OCI-LY1 (cell line): ENCODE data around the gene IPP.

ENCODE experiments used
- H2AFZ ChIP-seq: fragments of 200-600 bp; sonication (generic), shearing (Covaris generic); 2 replicates; pipeline ENCODE4 v1.6.0; 2014; ENCODE audit warnings: antibody characterized with exemption, mild to moderate bottlenecking, low read length
- H3F3A ChIP-seq: fragments of 200-600 bp; sonication (generic), shearing (Covaris generic); 2 replicates; pipeline ENCODE4 v1.6.0; 2014; ENCODE audit warnings: mild to moderate bottlenecking, antibody characterized with exemption, low read length, moderate library complexity; ENCODE audit not compliant: insufficient read depth
- H3K27ac ChIP-seq: fragments of 200-600 bp; sonication (generic); 2 replicates; pipeline ENCODE4 v1.5.1; 2014; ENCODE audit warnings: low read length, mixed run types, mild to moderate bottlenecking, low read depth; ENCODE audit not compliant: poor library complexity, severe bottlenecking
- H3K27me3 ChIP-seq: fragments of 200-600 bp; sonication (generic); 2 replicates; pipeline ENCODE4 v1.6.0; 2014; ENCODE audit warnings: antibody characterized with exemption, mild to moderate bottlenecking, low read length, moderate library complexity; ENCODE audit not compliant: insufficient read depth
- H3K36me3 ChIP-seq: fragments of 200-600 bp; sonication (generic); 2 replicates; pipeline ENCODE4 v1.6.1; 2014; ENCODE audit warnings: mild to moderate bottlenecking, antibody characterized with exemption, low read length, moderate library complexity, mixed read lengths; ENCODE audit not compliant: insufficient read depth
- H3K4me1 ChIP-seq: fragments of 200-600 bp; sonication (generic); 2 replicates; pipeline ENCODE4 v1.5.1; 2014; ENCODE audit warnings: mild to moderate bottlenecking, low read length, moderate library complexity; ENCODE audit not compliant: insufficient read depth, severe bottlenecking
- H3K4me2 ChIP-seq: fragments of 200-600 bp; sonication (generic), shearing (Covaris generic); 2 replicates; pipeline ENCODE4 v1.6.1; 2014; ENCODE audit warnings: low read length
- H3K4me3 ChIP-seq: fragments of 200-600 bp; sonication (generic); 2 replicates; pipeline ENCODE4 v1.5.1; 2014; ENCODE audit warnings: low read length, low read depth, mild to moderate bottlenecking, mixed read lengths; ENCODE audit not compliant: poor library complexity, severe bottlenecking
- H3K79me2 ChIP-seq: fragments of 200-600 bp; shearing (Covaris generic); 2 replicates; pipeline ENCODE4 v1.6.1; 2016; ENCODE audit warnings: mixed run types, low read length, mixed read lengths; ENCODE audit not compliant: insufficient read depth
- H3K9ac ChIP-seq: fragments of 200-600 bp; sonication (generic), shearing (Covaris generic); 2 replicates; pipeline ENCODE4 v1.6.1; 2014; ENCODE audit warnings: mild to moderate bottlenecking, low read length, mixed read lengths
- H3K9me2 ChIP-seq: fragments of 200-600 bp; sonication (generic), shearing (Covaris generic); 2 replicates; pipeline ENCODE4 v1.6.1; 2014; ENCODE audit warnings: low read depth, mild to moderate bottlenecking, low read length, mixed read lengths
- H3K9me3 ChIP-seq: fragments of 200-600 bp; shearing (Covaris generic); 2 replicates; pipeline ENCODE4 v1.6.1; 2014; ENCODE audit warnings: low read length, mixed read lengths
- H4K20me1 ChIP-seq: fragments of 200-600 bp; sonication (generic), shearing (Covaris generic); 2 replicates; pipeline ENCODE4 v1.6.0; 2016; ENCODE audit warnings: mild to moderate bottlenecking, low read length; ENCODE audit not compliant: insufficient read depth
- EZH2 ChIP-seq: fragments of 200-600 bp; sonication (generic), shearing (Covaris generic); IDR thresholded peaks from 2 replicates; pipeline ENCODE4 v1.8.0; 2017; ENCODE audit warnings: borderline replicate concordance, mixed run types, mild to moderate bottlenecking, antibody characterized with exemption, low read length, moderate library complexity, mixed read lengths
- TF ChIP-seq, protein P1 (sequence below): fragments of 200-600 bp; sonication (generic), shearing (Covaris generic); IDR thresholded peaks from 2 replicates; pipeline ENCODE4 v1.5.1; 2017; ENCODE audit warnings: mild to moderate bottlenecking, antibody characterized with exemption, low read length, moderate library complexity, mixed read lengths

Gene IPP

DNA sequence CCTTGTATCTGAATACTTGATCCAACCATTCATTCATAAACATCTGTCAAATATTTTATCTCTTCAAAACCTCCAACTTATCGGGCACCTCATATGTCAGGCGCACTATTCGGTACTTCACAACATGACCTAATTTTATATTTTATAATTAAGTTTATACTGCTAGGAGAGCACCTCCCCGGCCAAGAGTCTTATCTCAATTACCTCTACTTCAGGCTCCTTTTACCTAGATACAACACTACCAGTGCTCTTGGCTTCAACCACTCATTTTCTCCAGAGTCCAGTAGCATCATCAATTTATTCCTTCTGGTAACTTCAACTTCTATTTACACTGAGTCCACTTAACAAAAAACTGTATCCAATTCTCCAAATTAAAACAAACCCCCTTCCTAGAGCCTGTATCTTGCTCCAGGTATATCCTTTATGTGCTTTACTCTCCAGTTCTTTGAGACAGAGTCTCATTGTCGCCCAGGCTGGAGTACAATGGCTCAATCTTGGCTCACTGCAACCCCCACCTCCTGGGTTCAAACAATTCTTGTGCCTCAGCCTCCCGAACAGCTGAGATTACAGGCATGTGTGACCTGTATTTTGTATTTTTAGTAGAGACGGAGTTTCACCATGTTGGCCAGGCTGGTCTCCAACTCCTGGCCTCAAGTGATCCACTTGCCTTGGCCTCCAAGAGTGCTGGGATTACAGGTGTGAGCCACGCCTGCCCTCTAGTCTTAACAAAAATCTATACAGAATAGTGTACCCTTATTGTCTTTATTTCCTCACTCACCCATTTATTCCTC, 82.9 kb downstream of the IPP start:
- H3K27me3 ChIP-seq, result no peaks in the 10 kb centered on the region
- H3K79me2 ChIP-seq, result peaks cover 99% of the 10 kb centered on the region
- H3K4me2 ChIP-seq, result no peak overlapping the region
- peaks cover 7% of the 10 kb centered on the region for H3K4me1 ChIP-seq
- TF ChIP-seq EZH2, result no peak
- TF ChIP-seq, protein P1, sequence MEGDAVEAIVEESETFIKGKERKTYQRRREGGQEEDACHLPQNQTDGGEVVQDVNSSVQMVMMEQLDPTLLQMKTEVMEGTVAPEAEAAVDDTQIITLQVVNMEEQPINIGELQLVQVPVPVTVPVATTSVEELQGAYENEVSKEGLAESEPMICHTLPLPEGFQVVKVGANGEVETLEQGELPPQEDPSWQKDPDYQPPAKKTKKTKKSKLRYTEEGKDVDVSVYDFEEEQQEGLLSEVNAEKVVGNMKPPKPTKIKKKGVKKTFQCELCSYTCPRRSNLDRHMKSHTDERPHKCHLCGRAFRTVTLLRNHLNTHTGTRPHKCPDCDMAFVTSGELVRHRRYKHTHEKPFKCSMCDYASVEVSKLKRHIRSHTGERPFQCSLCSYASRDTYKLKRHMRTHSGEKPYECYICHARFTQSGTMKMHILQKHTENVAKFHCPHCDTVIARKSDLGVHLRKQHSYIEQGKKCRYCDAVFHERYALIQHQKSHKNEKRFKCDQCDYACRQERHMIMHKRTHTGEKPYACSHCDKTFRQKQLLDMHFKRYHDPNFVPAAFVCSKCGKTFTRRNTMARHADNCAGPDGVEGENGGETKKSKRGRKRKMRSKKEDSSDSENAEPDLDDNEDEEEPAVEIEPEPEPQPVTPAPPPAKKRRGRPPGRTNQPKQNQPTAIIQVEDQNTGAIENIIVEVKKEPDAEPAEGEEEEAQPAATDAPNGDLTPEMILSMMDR, result no peak
- no peaks in the 10 kb centered on the region; the same call in 1 of the 2 replicates for H4K20me1 ChIP-seq
- no peak overlapping the region for H3K27ac ChIP-seq
- H3F3A ChIP-seq, result no peaks in the 10 kb centered on the region
- peaks cover 27% of the 10 kb centered on the region for H3K36me3 ChIP-seq
- no peak overlapping the region for H3K9ac ChIP-seq
- no peaks in the 10 kb centered on the region for H3K9me3 ChIP-seq
- no peak overlapping the region for H2AFZ ChIP-seq
- no peak overlapping the region for H3K4me3 ChIP-seq
- H3K9me2 ChIP-seq, result no peaks in the 10 kb centered on the region

DNA sequence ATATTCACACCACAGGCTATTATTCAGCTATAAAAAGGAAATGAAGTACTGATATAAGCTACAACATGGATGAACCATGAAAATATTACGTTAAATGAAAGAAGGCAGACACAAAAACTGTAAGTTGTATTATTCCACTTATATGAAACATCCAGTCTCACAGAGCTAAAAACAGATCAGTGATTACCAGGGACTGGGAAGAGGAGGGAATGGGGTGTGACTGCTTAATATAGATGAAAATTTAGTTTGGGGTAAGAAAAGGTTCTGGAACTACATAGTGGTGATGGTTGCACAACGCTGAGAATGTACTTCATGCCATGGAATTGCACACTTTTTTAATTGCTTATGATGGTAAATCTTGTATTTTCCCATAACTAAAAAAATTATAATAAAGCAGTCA, 83.6 kb downstream of the IPP start:
- Histone ChIP-seq H2AFZ (no peak overlapping the region), H3K4me2 (no peak overlapping the region), H3K27me3 (no peaks in the 10 kb centered on the region), H3K9me2 (no peaks in the 10 kb centered on the region), H4K20me1 (no peaks in the 10 kb centered on the region; the same call in 1 of the 2 replicates), H3K79me2 (peaks cover 99% of the 10 kb centered on the region), H3K9me3 (no peaks in the 10 kb centered on the region), H3K27ac (no peak overlapping the region), H3K36me3 (peaks cover 27% of the 10 kb centered on the region), H3K4me1 (peaks cover 7% of the 10 kb centered on the region), H3F3A (no peaks in the 10 kb centered on the region), H3K9ac (no peak overlapping the region), H3K4me3 (no peak overlapping the region)
- TF ChIP-seq EZH2, result no peak
- TF ChIP-seq, protein P1, result no peak

DNA sequence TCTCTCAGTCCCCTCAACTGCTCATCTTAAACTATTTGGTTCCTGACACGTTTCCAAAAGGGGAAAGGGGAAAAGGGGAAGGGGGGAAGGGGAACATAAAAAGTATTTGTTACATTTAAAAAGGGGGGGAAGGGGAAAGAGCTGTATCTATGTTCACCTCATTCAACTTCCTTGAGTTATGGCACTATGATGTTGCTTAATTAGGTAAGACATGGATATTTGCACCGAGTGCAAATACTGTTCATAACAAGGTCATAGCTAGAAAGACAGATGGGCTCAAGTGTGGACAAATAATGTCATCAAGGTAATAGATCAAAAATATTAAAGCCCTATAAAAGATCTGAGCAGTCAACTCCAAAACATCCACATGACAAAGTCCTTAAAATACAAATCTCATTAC, 90.1 kb downstream of the IPP start:
- Histone ChIP-seq H3K36me3 (peaks cover 72% of the 10 kb centered on the region), H3K4me1 (no peaks in the 10 kb centered on the region), H4K20me1 (no peaks in the 10 kb centered on the region; the same call in 1 of the 2 replicates), H3K27me3 (no peaks in the 10 kb centered on the region), H3K9ac (no peak overlapping the region), H3K9me2 (no peaks in the 10 kb centered on the region), H3K9me3 (no peaks in the 10 kb centered on the region), H3F3A (no peaks in the 10 kb centered on the region), H3K4me2 (no peak overlapping the region), H2AFZ (no peak overlapping the region), H3K27ac (no peak overlapping the region), H3K4me3 (no peak overlapping the region), H3K79me2 (peaks cover 47% of the 10 kb centered on the region)
- TF ChIP-seq, protein P1, result no peak
- TF ChIP-seq EZH2, result no peak
